ENCODE data around the gene CDC42SE2. TPM values are rescaled to one million over a fixed set of nuclear protein-coding genes. Genes with fewer than 3 reads are reported as not detected.

CDC42SE2 gene
- total and polyA plus RNA-seq, 2 donors from 2014 or later, result 24.8 to 90.7 TPM

- no peaks in the 10 kb centered on the region for H3K4me1 ChIP-seq (ENCODE audit: control insufficient read depth in 2 of 3, insufficient read depth in 2 of 3, low read depth in 1 of 3, low read length in 3 of 3)
- FAIRE-seq, result no peak
- no peaks in the 10 kb centered on the region for H3K27me3 ChIP-seq (ENCODE audit: control insufficient read depth, insufficient read depth, low read length)
- no peak overlapping the region for H3K9ac ChIP-seq (ENCODE audit: low read length in 3 of 3)
- DNase-seq, result no peak
- intact Hi-C loops (cut with DNase I), result no loop called here
- H3K36me3 ChIP-seq (ENCODE audit: control insufficient read depth in 2 of 3, insufficient read depth in 3 of 3, low read length in 3 of 3), result no peaks in the 10 kb centered on the region
- no peak overlapping the region for H3K27ac ChIP-seq (ENCODE audit: low read depth in 2 of 2, low read length in 2 of 2)
- TF ChIP-seq CTCF (IDR thresholded peaks at IDR 0.05; ENCODE audit: borderline replicate concordance, extremely low read depth, insufficient read depth), result no peak
- H3K9me3 ChIP-seq (ENCODE audit: control insufficient read depth in 2 of 3, insufficient read depth in 1 of 3, low read length in 3 of 3), result no peaks in the 10 kb centered on the region
- no peak overlapping the region for H3K4me3 ChIP-seq (ENCODE audit: low read length in 3 of 3)
Observed at GRCh38 chr5:131296213-131296672, 32.4 kb downstream of the CDC42SE2 start.

GRCh38 chr5:131297886-131298285, 34.0 kb downstream of the CDC42SE2 start:
- Histone ChIP-seq H3K9ac (ENCODE audit: low read length in 3 of 3) (no peak overlapping the region), H3K9me3 (ENCODE audit: control insufficient read depth in 2 of 3, insufficient read depth in 1 of 3, low read length in 3 of 3) (no peaks in the 10 kb centered on the region), H3K4me3 (ENCODE audit: low read length in 3 of 3) (no peak overlapping the region), H3K4me1 (ENCODE audit: control insufficient read depth in 2 of 3, insufficient read depth in 2 of 3, low read depth in 1 of 3, low read length in 3 of 3) (no peaks in the 10 kb centered on the region), H3K27me3 (ENCODE audit: control insufficient read depth, insufficient read depth, low read length) (no peaks in the 10 kb centered on the region), H3K27ac (ENCODE audit: low read depth in 2 of 2, low read length in 2 of 2) (no peak overlapping the region), H3K36me3 (ENCODE audit: control insufficient read depth in 2 of 3, insufficient read depth in 3 of 3, low read length in 3 of 3) (no peaks in the 10 kb centered on the region)
- no peak for TF ChIP-seq CTCF (IDR thresholded peaks at IDR 0.05; ENCODE audit: borderline replicate concordance, extremely low read depth, insufficient read depth)
- FAIRE-seq (no peak), DNase-seq (no peak)
- intact Hi-C loops (cut with DNase I), result no loop called here

- H3K27ac ChIP-seq (ENCODE audit: low read depth in 2 of 2, low read length in 2 of 2), result no peak overlapping the region
- no peak for TF ChIP-seq CTCF (IDR thresholded peaks at IDR 0.05; ENCODE audit: borderline replicate concordance, extremely low read depth, insufficient read depth)
- no peak overlapping the region for H3K4me3 ChIP-seq (ENCODE audit: low read length in 3 of 3)
- no peaks in the 10 kb centered on the region for H3K27me3 ChIP-seq (ENCODE audit: control insufficient read depth, insufficient read depth, low read length)
- DNase-seq (no peak), FAIRE-seq (no peak)
- no peaks in the 10 kb centered on the region for H3K36me3 ChIP-seq (ENCODE audit: control insufficient read depth in 2 of 3, insufficient read depth in 3 of 3, low read length in 3 of 3)
- intact Hi-C loops (cut with DNase I), result no loop called here
- H3K4me1 ChIP-seq (ENCODE audit: control insufficient read depth in 2 of 3, insufficient read depth in 2 of 3, low read depth in 1 of 3, low read length in 3 of 3), result no peaks in the 10 kb centered on the region
- H3K9me3 ChIP-seq (ENCODE audit: control insufficient read depth in 2 of 3, insufficient read depth in 1 of 3, low read length in 3 of 3), result no peaks in the 10 kb centered on the region
- no peak overlapping the region for H3K9ac ChIP-seq (ENCODE audit: low read length in 3 of 3)
Observed at GRCh38 chr5:131299465-131299864, 35.6 kb downstream of the CDC42SE2 start.

- intact Hi-C loops (cut with DNase I), result no loop called here
- FAIRE-seq, result no peak
- H3K9me3 ChIP-seq (ENCODE audit: control insufficient read depth in 2 of 3, insufficient read depth in 1 of 3, low read length in 3 of 3), result no peaks in the 10 kb centered on the region
Observed at GRCh38 chr5:131302506-131302905, 38.7 kb downstream of the CDC42SE2 start.

More at GRCh38 chr5:131302506-131302905, 38.7 kb downstream of the CDC42SE2 start:
- no peak for TF ChIP-seq CTCF (IDR thresholded peaks at IDR 0.05; ENCODE audit: borderline replicate concordance, extremely low read depth, insufficient read depth)
- no peaks in the 10 kb centered on the region for H3K27me3 ChIP-seq (ENCODE audit: control insufficient read depth, insufficient read depth, low read length)
- no peaks in the 10 kb centered on the region for H3K36me3 ChIP-seq (ENCODE audit: control insufficient read depth in 2 of 3, insufficient read depth in 3 of 3, low read length in 3 of 3)
- no peaks in the 10 kb centered on the region for H3K4me1 ChIP-seq (ENCODE audit: control insufficient read depth in 2 of 3, insufficient read depth in 2 of 3, low read depth in 1 of 3, low read length in 3 of 3)
- H3K4me3 ChIP-seq (ENCODE audit: low read length in 3 of 3), result no peak overlapping the region
- H3K9ac ChIP-seq (ENCODE audit: low read length in 3 of 3), result no peak overlapping the region
- H3K27ac ChIP-seq (ENCODE audit: low read depth in 2 of 2, low read length in 2 of 2), result no peak overlapping the region
- DNase-seq, result no peak

Measured in kidney (tissue), 14 donors.